Measurements from ENCODE around the gene AUTS2.
A peak's percentile ranks its signal among the peaks of the same experiment; 100 is the strongest.

DNA sequence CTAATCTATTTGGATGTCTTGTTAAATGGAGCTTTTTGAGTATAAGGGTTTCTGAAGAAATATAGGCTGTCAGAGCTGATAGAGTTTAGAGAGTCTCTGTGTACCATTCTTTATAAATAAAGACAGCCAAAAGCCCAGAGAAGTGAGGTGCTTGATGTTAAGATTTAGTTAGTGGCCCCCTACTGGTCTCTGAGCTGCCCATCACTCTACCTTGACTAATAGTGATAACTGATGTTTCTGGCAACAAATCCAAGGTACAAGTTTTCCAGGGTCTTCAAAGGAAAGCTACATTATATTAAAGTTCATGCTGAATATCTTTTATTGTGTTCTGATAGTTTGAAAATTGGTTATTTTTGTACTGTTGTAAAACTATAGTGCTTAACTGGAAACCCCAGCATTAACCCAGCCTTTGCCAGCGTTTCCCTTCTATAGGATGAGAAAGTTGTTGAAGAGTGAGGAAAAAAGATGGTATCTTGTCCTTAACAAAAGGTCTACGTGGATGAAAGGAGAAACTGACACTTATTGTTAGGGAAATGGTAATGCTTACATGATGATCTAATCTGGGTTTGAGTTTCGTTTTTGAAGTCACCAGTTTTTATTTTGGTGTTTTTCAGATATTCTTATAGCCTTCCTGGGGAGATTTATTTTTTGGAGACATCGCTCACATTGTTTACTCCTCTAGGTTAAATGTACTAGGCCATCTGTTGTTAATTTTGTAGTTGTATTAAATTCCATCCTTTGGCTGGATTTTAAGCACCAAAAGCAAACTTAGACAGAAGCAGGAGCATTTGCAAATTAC, 79.0 kb downstream of the AUTS2 start:
- TF ChIP-seq BHLHE40 (IDR thresholded peaks at IDR 0.05; ENCODE audit: borderline replicate concordance) (no peak), TARDBP (IDR thresholded peaks at IDR 0.05) (no peak), ARNT (IDR thresholded peaks at IDR 0.05) (no peak), ELF4 (IDR thresholded peaks at IDR 0.05) (no peak), SP1 (IDR thresholded peaks at IDR 0.05) (no peak), ZNF384 (IDR thresholded peaks at IDR 0.05) (no peak), FOXM1 (IDR thresholded peaks at IDR 0.05; ENCODE audit: borderline replicate concordance) (no peak), FOXA1 (IDR thresholded peaks at IDR 0.05) (no peak), LEF1 (IDR thresholded peaks at IDR 0.05; ENCODE audit: borderline replicate concordance) (no peak), NFRKB (IDR thresholded peaks at IDR 0.05) (no peak), FOXK2 (IDR thresholded peaks at IDR 0.05) (no peak), SUZ12 (IDR thresholded peaks at IDR 0.05) (no peak), HDGF (IDR thresholded peaks at IDR 0.05; ENCODE audit: borderline replicate concordance) (no peak)
- TF ChIP-seq, protein P1, sequence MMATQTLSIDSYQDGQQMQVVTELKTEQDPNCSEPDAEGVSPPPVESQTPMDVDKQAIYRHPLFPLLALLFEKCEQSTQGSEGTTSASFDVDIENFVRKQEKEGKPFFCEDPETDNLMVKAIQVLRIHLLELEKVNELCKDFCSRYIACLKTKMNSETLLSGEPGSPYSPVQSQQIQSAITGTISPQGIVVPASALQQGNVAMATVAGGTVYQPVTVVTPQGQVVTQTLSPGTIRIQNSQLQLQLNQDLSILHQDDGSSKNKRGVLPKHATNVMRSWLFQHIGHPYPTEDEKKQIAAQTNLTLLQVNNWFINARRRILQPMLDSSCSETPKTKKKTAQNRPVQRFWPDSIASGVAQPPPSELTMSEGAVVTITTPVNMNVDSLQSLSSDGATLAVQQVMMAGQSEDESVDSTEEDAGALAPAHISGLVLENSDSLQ (IDR thresholded peaks at IDR 0.05): peak; percentile 34; the same call in 1 of the 2 replicates
